Measurements from ENCODE around the gene TBL1Y. TPM values are rescaled to one million over a fixed set of nuclear protein-coding genes. Genes with fewer than 3 reads are reported as not detected.

TBL1Y gene
- total RNA-seq, 1 experiment from 2014 or later: not detected

DNA sequence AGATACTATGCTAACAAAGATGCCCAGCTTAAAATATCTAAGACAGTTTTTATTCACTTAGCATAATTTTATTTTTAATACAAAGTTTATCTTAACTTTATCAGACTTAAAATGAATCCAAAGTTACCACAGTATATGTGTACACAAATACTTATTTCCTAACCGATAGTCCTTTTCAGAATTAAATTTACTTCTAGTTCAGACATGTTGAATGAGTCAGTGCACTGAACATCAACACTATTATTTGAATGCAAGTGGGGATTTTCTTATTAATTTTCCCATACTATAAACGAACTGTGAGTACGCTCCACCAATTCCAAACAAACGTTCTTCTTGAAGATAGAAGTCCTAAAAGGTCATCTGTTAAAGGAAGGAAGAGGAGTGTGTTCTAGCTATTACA is 39.5 kb downstream of the TBL1Y start:
- Histone ChIP-seq H3K27me3 (ENCODE audit: insufficient read depth, low read length) (no peaks in the 10 kb centered on the region), H3K27ac (ENCODE audit: low read depth, low read length) (no peak overlapping the region), H3K4me1 (ENCODE audit: control insufficient read depth in 1 of 2, insufficient read depth in 2 of 2, low read length in 2 of 2) (no peaks in the 10 kb centered on the region), H3K36me3 (ENCODE audit: control insufficient read depth in 1 of 2, insufficient read depth in 2 of 2, low read length in 2 of 2) (no peaks in the 10 kb centered on the region), H3K4me2 (ENCODE audit: low read length) (no peak overlapping the region), H3K4me3 (replicated peaks in 1 of 2; ENCODE audit: low read depth in 1 of 2, low read length in 2 of 2) (no peak overlapping the region), H3K9me2 (ENCODE audit: insufficient read depth) (no peaks in the 10 kb centered on the region), H3K9me3 (ENCODE audit: control insufficient read depth in 1 of 2, insufficient read depth in 1 of 2, low read depth in 1 of 2, low read length in 2 of 2) (no peaks in the 10 kb centered on the region), H2AFZ (ENCODE audit: low read depth, low read length, poor library complexity, severe bottlenecking) (no peak overlapping the region), H3K79me2 (ENCODE audit: insufficient read depth, low read length) (no peaks in the 10 kb centered on the region), H4K20me1 (ENCODE audit: insufficient read depth) (no peaks in the 10 kb centered on the region), H3K9ac (ENCODE audit: low read length) (no peak overlapping the region)
- intact Hi-C loops (cut with micrococcal nuclease): no loop called here
- POLR2A ChIA-PET: no interaction called here
- TF ChIP-seq POLR2A (IDR thresholded peaks at IDR 0.05; ENCODE audit: borderline replicate concordance, extremely low read depth, insufficient read depth, insufficient read length) (no peak), SP1 (IDR thresholded peaks at IDR 0.05; ENCODE audit: low read depth) (no peak), ZNF274 (IDR thresholded peaks at IDR 0.05; ENCODE audit: low read depth, low read length) (no peak), TCF7L2 (IDR thresholded peaks at IDR 0.05; ENCODE audit: borderline replicate concordance, extremely low read depth, insufficient read depth, insufficient read length) (no peak), ZBTB33 (IDR thresholded peaks at IDR 0.05; ENCODE audit: extremely low read depth, insufficient replicate concordance, low read length) (no peak), RAD21 (IDR thresholded peaks at IDR 0.05; ENCODE audit: low read depth) (no peak), FOSL1 (IDR thresholded peaks at IDR 0.05; ENCODE audit: low read depth) (no peak), ELF1 (IDR thresholded peaks at IDR 0.05; ENCODE audit: borderline replicate concordance, low read depth) (no peak), YY1 (IDR thresholded peaks at IDR 0.05; ENCODE audit: extremely low read depth, insufficient replicate concordance, low read depth, low read length) (no peak), SIN3A (IDR thresholded peaks at IDR 0.05; ENCODE audit: low read depth) (no peak), SRF (IDR thresholded peaks at IDR 0.05; ENCODE audit: low read depth) (no peak), EGR1 (IDR thresholded peaks at IDR 0.05; ENCODE audit: low read depth) (no peak), CEBPB (IDR thresholded peaks at IDR 0.05; ENCODE audit: low read depth) (no peak), JUND (IDR thresholded peaks at IDR 0.05) (no peak), ZFX (IDR thresholded peaks at IDR 0.05) (no peak)
- TF ChIP-seq, protein P1, sequence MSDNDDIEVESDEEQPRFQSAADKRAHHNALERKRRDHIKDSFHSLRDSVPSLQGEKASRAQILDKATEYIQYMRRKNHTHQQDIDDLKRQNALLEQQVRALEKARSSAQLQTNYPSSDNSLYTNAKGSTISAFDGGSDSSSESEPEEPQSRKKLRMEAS (IDR thresholded peaks at IDR 0.05): no peak
- TF ChIP-seq, protein P2, sequence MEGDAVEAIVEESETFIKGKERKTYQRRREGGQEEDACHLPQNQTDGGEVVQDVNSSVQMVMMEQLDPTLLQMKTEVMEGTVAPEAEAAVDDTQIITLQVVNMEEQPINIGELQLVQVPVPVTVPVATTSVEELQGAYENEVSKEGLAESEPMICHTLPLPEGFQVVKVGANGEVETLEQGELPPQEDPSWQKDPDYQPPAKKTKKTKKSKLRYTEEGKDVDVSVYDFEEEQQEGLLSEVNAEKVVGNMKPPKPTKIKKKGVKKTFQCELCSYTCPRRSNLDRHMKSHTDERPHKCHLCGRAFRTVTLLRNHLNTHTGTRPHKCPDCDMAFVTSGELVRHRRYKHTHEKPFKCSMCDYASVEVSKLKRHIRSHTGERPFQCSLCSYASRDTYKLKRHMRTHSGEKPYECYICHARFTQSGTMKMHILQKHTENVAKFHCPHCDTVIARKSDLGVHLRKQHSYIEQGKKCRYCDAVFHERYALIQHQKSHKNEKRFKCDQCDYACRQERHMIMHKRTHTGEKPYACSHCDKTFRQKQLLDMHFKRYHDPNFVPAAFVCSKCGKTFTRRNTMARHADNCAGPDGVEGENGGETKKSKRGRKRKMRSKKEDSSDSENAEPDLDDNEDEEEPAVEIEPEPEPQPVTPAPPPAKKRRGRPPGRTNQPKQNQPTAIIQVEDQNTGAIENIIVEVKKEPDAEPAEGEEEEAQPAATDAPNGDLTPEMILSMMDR (IDR thresholded peaks at IDR 0.05 in 2 of 3, conservative IDR thresholded peaks at IDR 0.05 in 1 of 3; ENCODE audit: borderline replicate concordance in 1 of 3, insufficient read depth in 1 of 3, low read depth in 2 of 3, low read length in 2 of 3): no peak
- DNase-seq (ENCODE audit: low read depth, low spot score) (no peak), ATAC-seq (no peak)
- CTCF ChIA-PET: no interaction called here
- no TSS peak for BruUV-seq (replicated peaks)
- RAD21 ChIA-PET (ENCODE audit: low non-redundant PET in 1 of 2, low total read pairs in 2 of 2, uncharacterized antibody in 2 of 2, unreplicated experiment in 2 of 2): no interaction called here
